GM21576 (cell line): ENCODE data around the gene HOXB6.

Source experiments
- ATAC-seq: cut with Tn5 transposase; IDR thresholded peaks from one replicate; pipeline ENCODE4 v1.9.1; 2021; ENCODE audit warnings: mild to moderate bottlenecking, moderate library complexity; ENCODE audit not compliant: unreplicated experiment

The HOXB6 gene

DNA sequence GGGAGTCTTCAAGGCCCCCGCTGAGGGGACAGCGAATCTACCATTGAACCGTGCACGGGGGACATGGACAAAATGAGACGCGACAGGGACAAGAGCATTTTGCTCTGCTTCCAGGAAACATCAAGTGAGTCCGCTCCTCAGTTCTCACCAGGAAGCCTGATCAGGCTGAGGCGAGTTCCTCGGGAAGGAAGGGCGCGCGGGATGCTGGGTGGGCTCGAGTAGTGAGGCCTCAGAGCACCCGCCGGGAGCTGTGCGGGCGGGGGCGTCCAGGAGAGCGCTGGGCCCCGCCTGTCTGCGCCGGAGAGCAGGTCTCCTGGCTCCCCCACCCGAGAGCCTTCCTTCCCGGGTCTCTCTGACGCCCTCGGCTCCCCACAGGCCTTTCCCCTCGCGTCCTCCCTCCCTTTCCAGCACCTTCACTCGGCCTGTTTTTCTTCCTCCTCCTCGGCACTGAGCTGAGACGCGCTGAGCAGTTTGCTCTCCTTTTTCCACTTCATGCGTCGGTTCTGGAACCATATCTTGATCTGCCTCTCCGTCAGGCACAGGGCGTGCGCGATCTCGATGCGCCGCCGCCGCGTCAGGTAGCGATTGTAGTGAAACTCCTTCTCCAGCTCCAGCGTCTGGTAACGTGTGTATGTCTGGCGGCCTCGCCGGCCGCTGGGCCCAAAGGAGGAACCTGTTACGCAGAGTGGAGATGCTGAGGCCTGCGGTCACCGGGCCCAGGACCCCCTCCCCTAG, 8.6 kb downstream of the HOXB6 start:
- ATAC-seq = no peak

DNA sequence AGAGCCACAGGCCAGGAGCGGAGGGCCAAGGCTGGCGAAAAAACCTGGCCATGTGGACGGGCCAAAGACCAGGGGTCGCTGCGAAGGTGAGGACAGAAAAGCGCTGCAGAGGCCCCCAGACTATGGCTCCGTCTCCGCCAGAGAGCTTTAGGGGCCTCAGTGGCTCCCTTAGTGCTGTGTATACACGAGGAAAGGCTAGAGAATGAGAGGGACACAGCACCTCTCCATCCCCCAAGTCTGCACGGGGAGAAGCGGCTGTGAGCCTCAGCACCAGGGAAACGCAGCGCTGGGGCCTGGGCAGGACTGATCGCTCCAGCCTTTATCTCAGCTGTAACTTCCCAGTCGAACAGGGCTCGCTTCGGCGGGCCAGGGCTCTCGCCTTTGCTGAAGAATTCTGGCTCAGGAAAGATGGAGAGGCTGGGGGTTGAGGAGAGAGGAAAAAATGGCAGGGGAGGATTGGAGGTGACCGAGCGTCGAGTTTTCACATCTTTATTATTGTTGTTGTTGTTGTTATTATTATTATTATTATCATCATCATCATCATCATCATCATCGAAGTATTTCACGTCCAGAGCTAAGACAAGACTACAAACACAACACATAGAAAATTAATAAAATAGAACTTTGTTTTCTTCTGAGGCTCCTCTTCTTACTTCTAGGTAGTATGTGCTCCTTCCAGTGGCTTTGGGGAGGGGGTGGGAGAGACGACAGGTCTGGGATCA, 9.3 kb downstream of the HOXB6 start:
- ATAC-seq = no peak

DNA sequence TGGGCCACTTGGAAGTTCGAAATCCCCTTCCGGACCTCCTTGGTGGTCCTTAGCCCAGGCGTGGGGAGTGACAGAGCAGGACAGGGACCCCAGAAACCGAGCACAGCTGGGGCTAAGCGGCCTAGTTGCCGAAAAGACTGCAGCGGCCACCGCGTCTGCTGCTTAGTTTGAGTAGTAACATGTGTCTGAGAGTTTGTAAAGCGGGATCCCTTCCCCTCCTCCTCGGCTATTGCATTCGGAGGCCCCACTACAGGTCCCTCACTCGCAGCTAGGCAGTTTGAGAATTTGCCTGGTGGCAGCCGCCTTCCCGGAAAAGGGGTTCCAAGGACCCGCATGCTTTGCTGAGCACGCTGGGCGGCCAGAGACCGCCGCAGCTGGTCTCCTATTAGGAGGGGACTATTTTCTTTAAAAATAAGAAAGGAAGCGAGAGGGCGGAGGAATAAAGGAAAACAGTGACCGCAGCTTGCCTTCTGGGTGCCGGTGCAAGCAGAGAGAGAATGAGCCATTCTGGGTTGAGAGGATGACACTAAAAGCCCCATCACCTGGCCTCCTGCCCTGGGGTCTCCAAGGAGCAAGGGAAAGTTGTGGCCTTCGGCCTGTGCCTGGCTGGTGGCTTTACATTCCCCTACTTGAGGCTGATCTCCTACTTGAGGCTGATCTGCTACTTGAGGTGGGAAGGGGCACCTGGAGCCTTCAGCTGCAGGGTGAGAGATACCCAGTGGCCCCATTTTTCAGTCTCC, 10.1 kb downstream of the HOXB6 start:
- no peak for ATAC-seq

DNA sequence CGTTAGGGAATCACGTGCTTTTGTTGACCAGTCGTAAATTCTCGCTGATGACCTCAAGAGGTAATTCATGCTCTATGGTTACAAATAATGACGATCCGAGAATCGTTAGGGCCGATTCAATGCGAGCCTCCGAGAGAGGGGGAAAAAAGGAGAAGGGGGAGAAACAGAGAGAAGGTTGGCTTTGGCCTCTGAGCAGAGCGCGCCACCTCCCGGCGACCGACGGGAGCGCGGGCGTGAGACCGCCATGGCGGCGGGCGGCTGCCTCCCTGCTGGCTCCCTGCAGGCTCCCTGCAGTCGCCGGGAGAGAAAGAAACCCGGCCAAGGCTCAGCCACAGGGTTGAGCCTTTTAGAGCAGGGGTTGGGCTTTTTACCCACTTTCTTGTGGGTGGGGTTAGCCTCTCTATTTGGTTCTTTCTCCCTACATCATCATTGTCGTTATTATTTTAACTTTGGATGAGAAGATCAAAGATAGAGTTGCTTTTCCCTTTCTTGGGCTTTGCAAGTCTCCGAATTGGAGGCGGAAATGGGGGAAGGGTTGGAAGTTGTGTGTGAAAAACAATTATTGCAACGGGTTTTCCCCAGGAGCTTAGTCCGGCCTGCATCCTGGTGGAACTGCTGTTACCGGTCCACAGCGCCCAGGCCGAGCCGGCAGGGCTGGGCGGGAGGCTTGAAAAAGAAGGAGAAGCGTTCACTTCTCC, 10.8 kb downstream of the HOXB6 start:
- ATAC-seq = no peak

DNA sequence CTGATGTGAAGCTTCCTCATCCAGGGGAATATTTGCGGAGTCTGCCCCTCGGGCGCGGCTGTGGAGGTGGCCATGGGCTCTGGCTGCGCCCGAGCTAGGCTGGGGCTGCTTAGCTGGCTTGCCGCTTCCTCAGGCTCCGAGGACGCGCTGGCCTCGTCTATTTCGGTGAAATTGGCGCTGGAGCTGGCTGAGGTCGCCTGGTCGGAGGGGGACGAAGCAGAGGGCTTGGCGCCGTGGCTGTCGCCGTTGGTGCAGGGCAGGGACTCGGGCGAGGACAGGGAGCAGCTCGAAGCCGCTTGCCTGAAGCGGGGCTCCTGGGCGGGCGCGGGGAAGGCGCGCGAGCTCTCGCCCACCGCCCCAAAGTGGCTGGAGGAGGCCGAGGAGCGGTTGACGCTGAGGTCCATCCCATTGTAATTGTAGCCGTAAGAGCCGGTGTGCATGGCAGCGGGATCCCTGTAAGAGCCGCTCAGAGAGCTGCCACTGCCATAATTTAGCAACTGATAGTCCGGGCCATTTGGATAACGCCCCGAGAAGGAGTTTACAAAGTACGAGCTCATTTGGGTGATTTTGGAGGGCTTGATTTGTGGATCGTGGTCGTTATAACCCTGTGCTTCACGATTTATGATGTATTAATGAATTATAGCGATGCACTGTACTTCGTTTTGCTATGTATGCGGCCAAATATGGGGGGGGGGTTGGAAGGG, 11.5 kb downstream of the HOXB6 start, which contains the start of gene HOXB5:
Gene HOXB5 (minus strand): TSS at position 654 of the 704 bp plus-strand sequence. CDS start 97 bp downstream, at position 557.
- ATAC-seq = no peak

DNA sequence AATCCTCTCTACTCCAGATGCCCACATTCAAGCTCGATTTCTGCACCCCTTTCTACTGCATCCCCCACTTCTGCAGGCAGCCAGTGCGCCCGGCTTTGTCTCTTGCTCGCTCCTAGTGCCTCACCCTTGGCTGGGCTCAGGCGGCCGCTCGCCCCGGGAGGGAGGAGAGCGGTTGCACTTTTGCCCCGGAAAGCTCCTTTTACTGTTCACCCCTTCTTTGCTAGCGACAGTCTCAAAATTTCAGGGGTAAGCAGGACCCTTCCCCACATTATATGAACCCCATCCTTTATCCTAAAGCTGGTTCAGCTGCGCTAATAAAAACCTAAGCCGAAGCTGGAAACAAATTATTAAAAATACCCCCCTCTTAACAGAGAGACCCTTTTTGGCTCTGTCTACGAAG, 12.2 kb downstream of the HOXB6 start:
- ATAC-seq = no peak

DNA sequence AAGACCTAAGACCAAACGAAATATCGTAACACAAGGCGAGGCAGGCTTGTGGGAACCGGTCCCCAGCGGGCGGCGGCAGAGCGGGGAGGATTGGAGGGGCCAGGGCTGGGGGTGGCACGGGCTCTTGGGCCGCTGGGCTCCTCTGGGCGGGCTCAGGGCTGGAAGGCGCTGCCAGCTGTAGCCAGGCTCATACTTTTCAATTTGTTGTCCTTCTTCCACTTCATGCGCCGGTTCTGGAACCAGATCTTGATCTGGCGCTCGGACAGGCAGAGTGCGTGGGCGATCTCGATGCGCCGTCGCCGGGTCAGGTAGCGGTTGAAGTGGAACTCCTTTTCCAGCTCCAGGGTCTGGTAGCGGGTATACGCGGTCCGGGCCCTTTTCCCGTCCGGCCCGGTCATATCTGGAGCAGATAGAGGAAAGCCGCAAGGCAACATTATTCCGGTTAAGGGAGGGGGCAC, 12.7 kb downstream of the HOXB6 start:
- ATAC-seq = no peak

DNA sequence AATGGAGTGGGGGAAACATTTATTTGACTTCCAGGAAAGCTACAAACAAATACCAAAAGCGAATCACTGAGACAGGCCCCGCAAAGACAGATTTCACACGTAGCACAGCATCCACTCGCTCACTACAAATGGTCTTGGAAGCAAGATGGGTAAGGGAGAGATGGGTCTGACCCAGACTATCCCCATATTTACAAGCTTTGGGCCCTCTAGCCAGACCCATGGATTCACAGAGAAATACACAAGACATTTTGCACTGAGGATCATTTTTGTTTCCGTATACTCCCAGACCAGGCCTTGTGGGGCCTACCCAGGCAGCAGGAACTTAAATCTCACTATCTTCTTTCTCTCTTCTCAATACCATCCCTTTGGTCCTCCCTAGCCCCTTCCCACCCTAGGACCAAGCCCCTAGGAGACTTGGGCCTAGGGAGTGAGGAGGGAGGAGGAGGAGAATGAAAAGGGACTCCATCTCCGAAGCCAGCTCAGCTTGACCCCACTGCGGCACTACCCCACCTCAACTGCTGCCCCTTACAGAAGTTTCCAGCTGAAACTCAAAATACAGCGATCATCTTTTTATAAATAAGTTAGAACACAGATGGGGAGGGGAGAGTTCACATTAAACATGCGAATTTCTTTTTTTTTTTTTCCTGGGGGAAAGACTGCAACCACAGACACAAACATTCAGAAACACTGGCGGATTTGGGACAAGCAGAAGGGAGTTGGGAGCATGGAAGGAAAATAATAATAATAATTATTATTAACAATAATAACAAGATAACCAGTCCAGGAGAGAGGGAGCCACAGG, 13.3 kb downstream of the HOXB6 start:
- ATAC-seq = no peak

DNA sequence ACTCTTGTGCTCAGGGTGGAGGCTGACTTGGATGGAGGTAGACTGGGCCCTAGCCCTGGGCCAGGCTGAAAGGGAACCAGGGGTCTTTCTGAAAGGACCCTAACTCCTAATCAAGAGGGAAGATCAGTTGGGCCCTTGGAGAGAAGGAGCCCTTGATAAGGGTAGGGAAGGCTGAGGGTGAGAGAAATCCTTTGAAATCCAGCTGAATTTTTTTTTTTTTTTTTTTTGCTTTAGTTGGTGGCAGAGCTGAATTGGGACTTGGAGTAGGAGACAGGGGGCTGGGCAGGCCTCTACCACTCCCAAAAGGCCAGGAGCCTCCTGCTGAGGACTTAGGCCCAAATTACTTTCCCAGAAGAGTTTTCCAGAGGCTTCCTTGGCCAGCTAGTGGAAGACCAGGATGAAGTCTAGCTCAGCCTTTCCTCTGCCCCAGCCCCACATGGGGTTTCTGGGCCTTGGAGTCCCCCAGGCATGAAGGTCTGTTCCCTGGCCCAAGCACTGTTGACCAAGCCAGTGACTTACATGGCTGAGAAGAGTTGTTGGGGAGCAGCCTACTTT, 14.1 kb downstream of the HOXB6 start:
- ATAC-seq = no peak

DNA sequence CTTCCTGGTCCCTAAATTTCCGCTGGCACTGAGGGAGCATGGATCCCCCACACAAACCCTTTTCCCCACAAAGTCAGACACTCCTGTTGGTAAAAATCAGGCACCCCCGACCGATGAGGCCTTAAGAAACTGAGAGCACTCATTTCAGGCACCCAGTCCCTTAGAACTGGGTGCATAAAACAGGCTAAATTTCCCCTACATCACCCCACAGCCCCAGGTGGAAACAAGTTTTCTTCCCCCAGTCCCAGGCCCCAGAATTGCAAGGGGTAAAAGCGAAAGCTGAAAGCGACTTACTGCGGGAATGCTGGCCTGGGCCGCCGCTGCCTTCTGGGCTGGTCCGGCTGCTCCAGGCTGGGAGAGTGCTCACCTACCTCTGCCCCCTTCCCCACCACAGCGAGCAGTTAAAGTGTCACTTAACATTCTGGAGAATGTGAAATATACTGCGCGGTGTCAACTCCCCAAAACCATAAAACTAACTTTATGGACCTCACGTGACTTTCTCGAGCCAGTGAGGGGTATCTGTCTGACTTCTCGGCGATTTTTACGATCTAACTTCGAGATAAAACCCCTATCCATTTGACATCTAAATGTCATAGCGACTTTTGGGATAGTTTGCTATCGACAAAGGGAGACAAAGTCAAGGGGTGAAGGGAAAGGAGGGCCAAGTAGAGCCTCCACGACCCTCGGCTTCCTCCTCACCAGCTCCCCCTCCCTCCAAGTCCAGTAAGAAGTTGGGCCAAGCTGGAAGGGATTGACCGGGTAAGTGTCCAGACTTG, 14.8 kb downstream of the HOXB6 start, which contains the start of gene HOXB3:
Gene HOXB3 (minus strand): TSS at position 411 of the 776 bp plus-strand sequence. CDS start 37,767 bp downstream, outside the sequence.
- no peak for ATAC-seq

DNA sequence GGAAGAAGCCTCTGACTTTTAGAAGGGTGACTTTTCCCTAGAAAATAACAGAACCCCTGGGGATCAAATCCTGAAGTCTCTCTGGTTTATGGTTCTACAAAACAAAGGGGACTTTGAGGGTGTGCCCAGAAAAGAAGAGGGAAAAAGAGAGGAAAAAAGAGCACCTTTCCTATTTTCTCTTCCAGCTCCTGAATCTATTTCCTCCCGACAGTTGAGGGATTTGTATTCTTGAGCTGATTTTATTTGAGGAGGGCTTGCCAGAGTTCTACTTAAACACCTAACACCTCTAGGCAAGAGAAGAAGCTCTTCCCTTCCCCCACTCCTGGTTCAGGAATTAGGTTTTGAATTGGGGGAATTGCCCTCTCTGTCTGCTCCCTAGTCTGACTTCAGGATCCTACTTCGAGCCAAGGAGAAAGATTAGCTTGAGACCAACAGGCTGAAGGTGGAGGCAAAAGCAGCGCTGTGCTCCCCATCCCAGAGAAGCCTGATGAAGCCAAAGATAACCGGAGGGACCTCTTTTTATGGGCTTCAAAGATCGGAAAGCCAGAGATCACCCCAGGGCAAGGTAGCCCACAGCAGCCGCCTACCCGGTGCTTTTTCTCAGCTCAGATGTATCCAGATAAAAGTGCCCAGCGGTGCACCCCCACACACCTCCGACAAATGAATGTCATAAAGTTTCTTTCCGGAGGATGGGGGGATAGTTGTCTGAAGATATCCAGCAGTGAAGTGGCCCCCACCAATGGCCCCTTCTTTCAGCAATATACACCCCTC, 15.5 kb downstream of the HOXB6 start:
- ATAC-seq = no peak

DNA sequence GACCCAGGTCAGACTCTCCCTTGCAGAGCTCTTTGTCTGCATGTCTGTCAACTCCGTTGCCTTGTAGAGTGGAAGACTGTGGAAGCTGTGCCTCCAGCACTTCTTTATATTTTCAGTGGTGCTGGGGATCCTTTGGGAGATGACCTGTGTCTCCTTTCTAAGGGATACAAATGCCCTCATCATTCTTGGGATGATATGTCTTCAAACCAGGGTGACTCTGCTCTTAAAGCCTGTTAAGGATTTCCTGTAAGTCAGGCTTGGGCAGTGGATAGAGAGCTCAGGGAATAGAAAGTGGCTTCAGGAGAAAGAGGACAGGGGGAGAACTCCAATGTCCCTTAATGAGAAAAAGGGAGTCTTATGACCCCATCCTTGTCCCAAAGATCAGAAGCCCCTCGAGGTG, 16.3 kb downstream of the HOXB6 start:
- ATAC-seq = no peak

DNA sequence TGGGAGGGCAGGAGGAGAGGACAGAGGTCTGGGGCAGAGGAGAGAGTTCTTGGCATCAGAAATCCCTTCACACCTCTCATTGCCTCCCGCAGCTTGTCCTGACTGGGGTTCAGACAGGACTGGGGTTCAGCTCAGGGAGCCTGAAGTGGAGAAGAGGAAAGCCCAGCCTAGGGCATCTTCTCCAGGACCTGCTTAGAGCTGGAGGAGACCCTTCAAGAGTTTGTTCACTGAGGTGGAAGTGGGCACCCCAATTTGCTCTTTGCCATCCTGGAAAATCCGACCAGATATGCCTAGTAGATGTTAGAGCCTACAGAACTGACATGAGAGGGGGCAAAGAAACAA, 16.7 kb downstream of the HOXB6 start:
- no peak for ATAC-seq

DNA sequence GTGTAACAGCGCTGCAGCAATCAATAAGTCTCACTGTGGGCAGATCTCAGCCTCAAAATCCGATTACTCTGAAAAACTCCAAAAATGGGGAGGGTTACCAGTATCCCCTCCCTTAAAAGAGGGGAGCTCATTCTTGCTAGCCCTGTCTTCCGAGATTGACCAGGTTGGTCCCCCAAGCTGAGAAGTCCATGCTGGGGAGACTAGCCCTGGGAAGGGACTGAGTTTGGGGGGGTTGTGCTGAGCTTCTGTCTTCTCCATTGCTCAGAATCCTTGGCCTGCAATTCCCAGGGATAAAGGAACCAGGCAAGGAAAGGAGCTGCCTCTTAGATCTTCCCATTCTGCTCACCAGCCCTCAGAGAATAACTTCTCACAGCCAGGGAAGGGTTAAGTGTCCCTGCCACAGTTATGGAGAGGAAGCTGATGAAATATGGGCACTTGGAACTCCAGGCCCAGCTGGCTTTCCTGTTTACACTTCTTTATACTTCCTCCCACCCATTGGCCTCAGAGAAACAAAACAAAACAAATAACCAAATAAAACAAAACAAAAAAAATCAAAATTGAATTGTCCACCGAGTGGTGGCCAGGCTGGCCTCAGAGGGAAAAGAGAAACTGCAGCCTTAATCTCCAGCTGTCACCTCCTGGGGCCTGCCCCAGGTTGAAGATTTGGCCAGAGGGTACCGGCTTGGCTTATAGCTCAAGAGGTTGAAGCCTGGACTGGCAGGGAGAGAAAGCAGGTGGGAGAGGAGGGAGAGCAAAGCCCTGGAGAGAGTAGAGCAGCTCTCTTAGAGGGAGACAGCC, 17.3 kb downstream of the HOXB6 start:
- no peak for ATAC-seq

DNA sequence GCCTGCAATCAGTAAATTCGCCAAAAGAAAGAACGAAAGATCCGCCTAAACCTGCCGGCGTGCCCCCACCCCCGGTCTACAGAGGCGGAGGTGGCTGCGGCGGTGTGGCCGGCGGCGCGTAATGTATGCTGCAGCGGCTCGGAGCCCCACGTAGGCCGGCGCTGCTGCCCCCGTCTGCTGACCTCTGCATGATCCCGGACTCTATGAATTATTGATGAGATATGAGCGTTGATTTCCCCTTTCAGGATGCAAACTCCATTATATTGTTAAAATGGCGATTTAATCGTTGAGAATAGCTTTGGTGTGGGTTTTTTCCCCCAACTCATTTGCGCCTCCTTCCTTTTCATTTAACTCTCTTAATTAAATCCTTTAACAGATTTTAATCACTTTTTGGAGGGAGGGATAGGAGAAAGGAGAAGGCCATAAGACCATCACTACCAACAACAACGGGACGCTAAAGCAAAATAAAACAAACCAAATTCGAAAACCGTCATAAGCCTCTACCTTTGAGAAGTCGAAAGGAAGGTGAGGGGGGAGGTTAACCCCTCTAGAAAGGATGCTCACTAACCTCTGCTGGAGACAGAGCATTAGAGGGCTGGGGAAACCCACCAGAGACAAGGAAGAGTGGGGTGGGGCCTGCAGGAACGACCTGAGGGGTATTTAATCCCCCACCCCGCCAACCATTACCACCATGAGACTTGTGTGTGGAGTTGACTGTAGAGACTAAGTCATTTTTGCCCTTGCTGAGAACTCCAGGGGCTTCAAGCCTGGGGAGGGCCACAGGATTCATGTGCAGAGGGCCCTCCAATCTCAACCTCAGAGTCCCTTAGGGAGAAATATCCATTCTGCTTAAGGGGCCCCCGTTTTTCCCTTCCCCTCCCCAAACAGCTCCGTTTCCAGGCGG, 18.2 kb downstream of the HOXB6 start:
- ATAC-seq = no peak

DNA sequence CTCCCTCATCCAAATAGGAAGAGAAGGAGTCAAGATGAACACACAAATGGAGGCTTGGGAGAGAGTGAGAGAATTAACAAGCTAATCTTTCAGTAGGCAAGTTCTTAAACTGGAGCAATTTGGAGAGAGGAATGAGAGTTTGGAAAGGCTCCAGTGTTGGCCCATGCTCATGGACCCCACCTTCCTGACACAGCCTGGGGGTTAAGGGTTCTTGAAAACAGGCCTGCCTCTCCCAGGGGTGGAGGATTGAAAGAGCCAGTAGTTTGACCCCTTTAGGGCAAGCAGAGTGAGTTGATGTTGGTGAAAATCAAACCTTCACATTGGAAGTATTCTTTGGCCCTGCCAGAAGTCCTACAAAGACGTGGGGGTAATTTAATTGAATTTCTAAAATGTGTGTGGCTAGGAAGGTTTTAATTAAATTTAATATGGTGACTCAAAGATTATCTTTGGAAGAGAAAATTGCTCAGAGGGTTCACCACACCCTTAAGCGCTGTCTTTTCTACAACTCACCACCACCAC, 20.5 kb downstream of the HOXB6 start:
- ATAC-seq = no peak
